Astrocyte of the spinal cord (primary cell): ENCODE data around the gene SLC4A5.
"Not testable (repeated sequence)": the region's sequence is repeated elsewhere in the genome, so short reads cannot be mapped to it uniquely, and the experiment has no call there.

Source experiments
- DNase-seq: peaks from one replicate; pipeline ENCODE4 v3.0.0; 2011; ENCODE audit warnings: low read depth, low spot score
- H3K4me3 ChIP-seq: 2 replicates; pipeline ENCODE4 v1.5.1; 2011; ENCODE audit warnings: low read depth, mild to moderate bottlenecking, low read length, moderate library complexity
- in situ Hi-C: cut with HindIII; loops from 2 replicates; pipeline ENCODE4 v1.10.0; 2017; ENCODE audit warnings: low sequenced_read_pairs
- TF ChIP-seq, protein P1 (sequence below): IDR thresholded peaks from 2 replicates; pipeline ENCODE4 v1.5.1; 2012; ENCODE audit warnings: low read depth, mild to moderate bottlenecking, low read length, inconsistent platforms

SLC4A5 gene

DNA sequence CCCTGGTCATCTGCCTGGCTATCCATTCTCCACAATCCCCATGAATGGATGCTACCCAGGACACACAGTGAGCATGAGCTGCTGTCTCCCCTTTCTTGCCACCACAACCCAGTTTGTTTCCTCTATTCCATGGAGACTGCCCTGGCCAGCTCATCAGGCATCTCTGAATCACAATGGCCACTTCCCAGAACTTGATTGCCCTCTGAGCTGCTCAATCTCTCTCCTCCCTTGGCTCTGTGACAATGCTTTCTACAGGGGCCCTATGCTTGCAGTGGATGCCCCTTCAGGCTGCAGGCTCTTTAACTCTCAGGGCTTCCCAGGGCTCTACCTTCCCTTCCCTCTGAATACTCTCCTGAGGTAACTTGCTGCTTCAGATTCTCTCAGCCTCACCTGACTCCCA, 14.4 kb upstream of the SLC4A5 start:
- H3K4me3 ChIP-seq = no peak overlapping the region
- TF ChIP-seq, protein P1, sequence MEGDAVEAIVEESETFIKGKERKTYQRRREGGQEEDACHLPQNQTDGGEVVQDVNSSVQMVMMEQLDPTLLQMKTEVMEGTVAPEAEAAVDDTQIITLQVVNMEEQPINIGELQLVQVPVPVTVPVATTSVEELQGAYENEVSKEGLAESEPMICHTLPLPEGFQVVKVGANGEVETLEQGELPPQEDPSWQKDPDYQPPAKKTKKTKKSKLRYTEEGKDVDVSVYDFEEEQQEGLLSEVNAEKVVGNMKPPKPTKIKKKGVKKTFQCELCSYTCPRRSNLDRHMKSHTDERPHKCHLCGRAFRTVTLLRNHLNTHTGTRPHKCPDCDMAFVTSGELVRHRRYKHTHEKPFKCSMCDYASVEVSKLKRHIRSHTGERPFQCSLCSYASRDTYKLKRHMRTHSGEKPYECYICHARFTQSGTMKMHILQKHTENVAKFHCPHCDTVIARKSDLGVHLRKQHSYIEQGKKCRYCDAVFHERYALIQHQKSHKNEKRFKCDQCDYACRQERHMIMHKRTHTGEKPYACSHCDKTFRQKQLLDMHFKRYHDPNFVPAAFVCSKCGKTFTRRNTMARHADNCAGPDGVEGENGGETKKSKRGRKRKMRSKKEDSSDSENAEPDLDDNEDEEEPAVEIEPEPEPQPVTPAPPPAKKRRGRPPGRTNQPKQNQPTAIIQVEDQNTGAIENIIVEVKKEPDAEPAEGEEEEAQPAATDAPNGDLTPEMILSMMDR = no peak
- peak; percentile 7 for DNase-seq
- in situ Hi-C loops = no loop called here

DNA sequence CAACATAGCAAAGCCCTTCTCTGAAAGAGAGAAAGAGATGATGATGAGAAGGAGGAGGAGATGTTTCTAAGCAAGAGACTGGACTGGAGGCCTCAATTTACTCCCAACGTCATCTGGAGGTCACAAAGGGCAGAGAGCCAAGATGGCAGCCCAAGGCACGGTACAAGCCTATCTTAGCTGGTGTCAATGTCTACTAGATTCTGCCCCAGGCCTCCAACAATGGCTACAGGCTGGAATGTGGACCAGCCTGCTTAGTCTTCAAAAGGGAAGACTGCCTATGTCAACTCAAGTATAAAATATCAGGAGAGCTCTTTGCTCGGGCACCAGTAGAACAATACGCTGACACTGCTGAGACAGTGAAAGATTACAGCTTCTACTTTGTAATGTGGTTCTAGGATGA, 6.7 kb upstream of the SLC4A5 start:
- TF ChIP-seq, protein P1 = no peak

DNA sequence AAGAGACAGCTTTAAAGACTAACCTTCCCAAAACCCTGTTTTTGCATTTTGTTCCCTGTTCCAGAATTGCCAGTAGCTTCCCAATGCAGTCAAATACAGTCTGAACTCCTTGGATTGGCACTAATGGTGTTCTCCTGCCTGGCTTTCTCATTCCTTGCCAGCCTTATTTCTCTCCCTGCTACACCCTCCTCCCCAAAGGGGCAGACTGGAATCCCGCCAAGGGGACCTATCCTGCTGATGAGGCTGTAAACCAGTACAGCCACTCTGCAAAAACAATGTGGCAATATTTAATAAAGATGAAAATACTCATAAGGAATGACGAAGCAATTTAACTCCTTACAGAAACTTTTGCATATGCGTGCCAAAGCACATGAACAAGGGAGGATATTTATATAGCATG, 4.5 kb upstream of the SLC4A5 start:
- TF ChIP-seq, protein P1 = no peak
- no peak for DNase-seq
- in situ Hi-C loops = no loop called here
- no peak overlapping the region for H3K4me3 ChIP-seq

More for the DNA sequence above, 6.7 kb upstream of the SLC4A5 start:
- no peak overlapping the region for H3K4me3 ChIP-seq
- in situ Hi-C loops = no loop called here
- no peak for DNase-seq

DNA sequence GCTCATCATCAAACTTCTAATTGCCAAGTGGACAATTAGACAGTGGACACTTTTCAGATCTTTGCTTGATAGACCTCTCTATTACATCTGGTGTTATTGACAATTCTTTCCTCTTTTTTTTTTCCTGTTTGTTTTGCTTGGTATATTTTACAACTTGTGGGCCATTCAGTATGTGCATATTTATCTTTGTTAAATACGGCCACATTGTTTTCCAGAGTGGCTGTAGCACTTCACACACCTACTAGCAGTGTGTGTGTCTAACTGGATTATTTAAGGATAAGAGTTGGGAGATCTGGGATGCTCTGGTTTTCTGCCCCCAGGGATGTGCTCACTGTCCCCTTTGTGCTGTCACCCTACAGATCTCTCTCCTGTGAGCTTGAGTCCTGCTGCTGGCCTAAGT, 4.1 kb upstream of the SLC4A5 start:
- in situ Hi-C loops = no loop called here
- DNase-seq = no peak
- H3K4me3 ChIP-seq = no peak overlapping the region
- TF ChIP-seq, protein P1 = no peak

DNA sequence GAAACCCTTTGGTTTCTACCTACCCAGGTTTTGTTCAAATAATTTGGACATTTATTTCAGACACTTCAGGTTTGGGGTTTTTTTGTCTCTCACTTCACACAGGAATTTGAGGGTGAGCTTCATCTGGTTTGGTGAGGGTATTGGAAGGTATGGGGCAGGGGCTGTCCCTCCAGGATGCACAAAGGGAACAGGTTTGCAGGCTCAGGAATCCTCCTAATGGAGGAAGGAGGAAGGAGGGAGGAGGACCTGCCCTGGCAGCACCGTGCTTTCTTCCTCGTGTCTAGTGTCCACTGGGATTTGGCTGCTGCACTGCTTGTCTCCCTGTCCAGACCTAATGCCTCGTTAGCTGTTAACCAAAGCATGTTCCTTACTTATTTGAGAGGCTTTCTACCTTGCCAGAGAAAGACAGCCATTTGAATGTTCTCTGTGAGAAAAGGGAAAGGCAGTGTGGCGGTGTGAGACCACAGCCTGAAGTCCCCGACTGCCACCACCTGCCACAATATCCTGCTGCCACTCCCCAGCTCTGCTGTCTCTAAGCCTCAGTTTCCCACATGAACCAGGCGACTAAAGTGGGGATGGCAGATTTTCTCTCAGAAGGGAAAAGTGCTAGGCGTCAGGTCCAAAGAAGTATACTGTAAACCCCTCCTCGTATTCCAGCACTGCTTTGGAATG, 2.2 kb upstream of the SLC4A5 start:
- no peak for DNase-seq
- TF ChIP-seq, protein P1 = no peak
- no peak overlapping the region for H3K4me3 ChIP-seq
- in situ Hi-C loops = no loop called here

DNA sequence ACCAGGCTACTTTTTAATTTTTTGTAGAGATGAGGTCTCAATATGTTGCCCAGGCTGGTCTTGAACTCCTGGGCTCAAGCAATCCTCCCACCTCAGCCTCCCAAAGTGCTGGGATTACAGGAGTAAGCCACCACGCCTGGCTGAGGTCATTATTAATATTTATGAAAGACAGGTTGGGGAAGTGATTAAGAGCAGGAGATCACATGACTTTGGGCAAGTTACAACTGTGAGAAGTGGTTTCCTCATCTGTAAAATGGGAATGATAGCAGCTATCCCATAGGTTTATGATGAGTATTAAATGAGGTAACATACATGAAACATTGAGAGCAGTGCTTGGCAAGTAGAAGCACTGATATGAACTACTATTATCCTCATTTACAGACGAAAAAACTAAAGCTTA, 7.0 kb downstream of the SLC4A5 start:
- in situ Hi-C loops, DNase-seq, H3K4me3 ChIP-seq: not testable (repeated sequence)

DNA sequence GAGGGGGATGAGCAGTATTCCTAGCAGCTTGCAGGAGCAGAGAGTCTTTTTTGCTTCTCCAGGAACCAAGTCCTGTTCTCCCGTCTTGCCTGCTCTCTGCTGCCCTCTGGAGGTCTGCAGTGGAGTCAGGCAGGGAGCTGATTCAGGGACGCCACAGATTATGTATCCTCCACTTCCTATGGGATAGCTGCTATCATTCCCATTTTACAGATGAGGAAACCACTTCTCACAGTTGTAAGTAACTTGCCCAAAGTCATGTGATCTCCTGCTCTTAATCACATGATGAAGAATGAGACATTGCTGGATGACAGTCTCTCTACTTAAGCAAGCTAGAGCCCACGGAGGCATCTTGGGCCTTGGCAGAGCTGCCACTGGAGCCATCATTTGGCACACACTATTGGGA, 8.3 kb downstream of the SLC4A5 start:
- in situ Hi-C loops = no loop called here
- DNase-seq = peak; percentile 68
- TF ChIP-seq, protein P1 = peak; percentile 99
- no peak overlapping the region for H3K4me3 ChIP-seq
